ENCODE data around the gene LACTB.

DNA sequence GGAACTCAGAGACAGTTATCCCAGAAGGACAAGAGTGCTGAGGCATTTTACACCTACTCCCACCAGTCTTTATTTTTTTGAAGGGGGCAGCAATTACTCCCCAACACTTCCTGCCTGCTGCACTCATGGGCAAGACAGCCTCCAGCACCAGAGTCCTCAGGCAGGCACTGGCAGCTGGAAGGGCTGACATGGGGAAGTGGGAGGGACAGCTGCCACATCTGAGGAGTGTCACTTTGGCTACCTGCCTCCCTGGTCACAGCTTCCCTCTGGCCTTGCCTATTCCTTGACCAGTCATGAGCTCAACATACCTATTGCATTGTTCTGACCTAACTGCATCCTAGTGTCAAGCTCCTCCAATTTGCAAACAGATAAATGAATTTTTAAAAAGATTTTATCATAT, 10.2 kb upstream of the LACTB start:
- TF ChIP-seq, protein P1, sequence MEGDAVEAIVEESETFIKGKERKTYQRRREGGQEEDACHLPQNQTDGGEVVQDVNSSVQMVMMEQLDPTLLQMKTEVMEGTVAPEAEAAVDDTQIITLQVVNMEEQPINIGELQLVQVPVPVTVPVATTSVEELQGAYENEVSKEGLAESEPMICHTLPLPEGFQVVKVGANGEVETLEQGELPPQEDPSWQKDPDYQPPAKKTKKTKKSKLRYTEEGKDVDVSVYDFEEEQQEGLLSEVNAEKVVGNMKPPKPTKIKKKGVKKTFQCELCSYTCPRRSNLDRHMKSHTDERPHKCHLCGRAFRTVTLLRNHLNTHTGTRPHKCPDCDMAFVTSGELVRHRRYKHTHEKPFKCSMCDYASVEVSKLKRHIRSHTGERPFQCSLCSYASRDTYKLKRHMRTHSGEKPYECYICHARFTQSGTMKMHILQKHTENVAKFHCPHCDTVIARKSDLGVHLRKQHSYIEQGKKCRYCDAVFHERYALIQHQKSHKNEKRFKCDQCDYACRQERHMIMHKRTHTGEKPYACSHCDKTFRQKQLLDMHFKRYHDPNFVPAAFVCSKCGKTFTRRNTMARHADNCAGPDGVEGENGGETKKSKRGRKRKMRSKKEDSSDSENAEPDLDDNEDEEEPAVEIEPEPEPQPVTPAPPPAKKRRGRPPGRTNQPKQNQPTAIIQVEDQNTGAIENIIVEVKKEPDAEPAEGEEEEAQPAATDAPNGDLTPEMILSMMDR (IDR thresholded peaks at IDR 0.05): no peak
- TF ChIP-seq POLR2A (IDR thresholded peaks at IDR 0.05) (no peak), POLR2AphosphoS5 (IDR thresholded peaks at IDR 0.05) (no peak)
